K562 (cell line): ENCODE data around the gene ADAMTS2. TPM values are rescaled to one million over a fixed set of nuclear protein-coding genes. Genes with fewer than 3 reads are reported as not detected.

Experiments used
- ATAC-seq: fragments of 200-7000 bp; cut with Tn5 transposase; 3 replicates; pipeline ENCODE4 v1.9.1; 2020; ENCODE audit warnings: moderate library complexity
- BruUV-seq: library from RNA; stranded (reverse); fragments of 400-500 nt; replicated peaks from 2 replicates; lab custom pipeline; 2021; lab: Mats Ljungman, UMichigan
- CTCF ChIA-PET: fragments of 300-600 bp; formaldehyde crosslinking; extraction: SDS; loops from one replicate; lab custom pipeline; 2021; ENCODE audit warnings: low intra/inter-chr PET ratio; lab: Yijun Ruan, JAX
- POLR2A ChIA-PET: fragments of 300-600, 350-650 bp; sonication (Branson Sonifier 250); formaldehyde crosslinking; extraction: SDS; loops from one replicate; lab custom pipeline; 2021; ENCODE audit warnings: antibody characterized with exemption, inconsistent platforms; lab: Yijun Ruan, JAX
- DNase-seq, 4 experiments: peaks; one replicate each; pipeline versions ENCODE4 v3.0.0 to v3.0.0-alpha.2; 2011 to 2018; ENCODE audit warnings: low spot score in 3 of 4, mixed read lengths in 3 of 4; ENCODE audit errors: extremely low read depth in 1 of 4
- FAIRE-seq: peaks from 2 replicates; lab custom pipeline; 2011; peaks lifted over from hg19 to GRCh38; lab: Jason Lieb, UNC
- H2AFZ ChIP-seq: 2 replicates; pipeline ENCODE4 v1.6.0; 2011; ENCODE audit warnings: low read depth, low read length, control low read depth, inconsistent platforms
- H3K27ac ChIP-seq: fragments of 200-600 bp; 3 replicates; pipeline ENCODE4 v1.8.0; 2011; ENCODE audit warnings: low read depth, mild to moderate bottlenecking, control low read depth, inconsistent platforms, low read length, moderate library complexity, mixed read lengths; ENCODE audit errors: extremely low read depth
- H3K27me3 ChIP-seq, 2 experiments: fragments of 300-600 bp in 1 of 2; 2 replicates in 1 of 2; 3 replicates in 1 of 2; pipeline versions ENCODE4 v1.6.0 to v1.8.0; 2011; ENCODE audit warnings: inconsistent platforms in 2 of 2, low read length in 2 of 2, mild to moderate bottlenecking in 1 of 2, mixed read lengths in 1 of 2, moderate library complexity in 1 of 2; ENCODE audit not compliant: control insufficient read depth in 2 of 2, insufficient read depth in 2 of 2
- H3K36me3 ChIP-seq: fragments of 300-600 bp; 3 replicates; pipeline ENCODE4 v1.8.0; 2011; ENCODE audit warnings: mild to moderate bottlenecking, low read length, inconsistent platforms; ENCODE audit not compliant: control insufficient read depth, insufficient read depth
- H3K4me1 ChIP-seq, 2 experiments: fragments of 200-600 bp in 1 of 2; replicated peaks in 1 of 2; 2 replicates in 1 of 2; 3 replicates in 1 of 2; pipeline versions ENCODE4 v1.5.1 to v1.8.0; 2011; ENCODE audit warnings: inconsistent platforms in 2 of 2, low read length in 2 of 2, mild to moderate bottlenecking in 1 of 2, mixed read lengths in 1 of 2, moderate library complexity in 1 of 2; ENCODE audit not compliant: control insufficient read depth in 2 of 2, insufficient read depth in 2 of 2
- H3K4me2 ChIP-seq: 2 replicates; pipeline ENCODE4 v1.6.1; 2011; ENCODE audit warnings: low read length, control low read depth, inconsistent platforms, mixed read lengths; ENCODE audit not compliant: insufficient read depth
- H3K4me3 ChIP-seq: fragments of 200-600 bp; sonication (generic), shearing (Covaris generic); 2 replicates; pipeline ENCODE4 v1.5.1; 2016; ENCODE audit warnings: control low read depth, inconsistent platforms
- H3K79me2 ChIP-seq: fragments of 200-600 bp; 3 replicates; pipeline ENCODE4 v1.8.0; 2011; ENCODE audit warnings: low read length, inconsistent platforms; ENCODE audit not compliant: control insufficient read depth, insufficient read depth
- H3K9ac ChIP-seq, 2 experiments: 2 replicates each; pipeline versions ENCODE4 v1.6.0 to v1.6.1; 2011; ENCODE audit warnings: low read depth in 2 of 2, low read length in 2 of 2, control low read depth in 1 of 2, inconsistent platforms in 1 of 2, mild to moderate bottlenecking in 1 of 2, mixed read lengths in 1 of 2; ENCODE audit not compliant: insufficient read depth in 1 of 2
- H3K9me1 ChIP-seq: one replicate; pipeline ENCODE4 v1.6.0; 2011; ENCODE audit warnings: inconsistent platforms, mild to moderate bottlenecking, low read length, moderate library complexity; ENCODE audit not compliant: control insufficient read depth, insufficient read depth
- H3K9me3 ChIP-seq: replicated peaks from 2 replicates; pipeline ENCODE4 v1.5.1; 2011; ENCODE audit warnings: low read depth, low read length, inconsistent platforms; ENCODE audit not compliant: control insufficient read depth, insufficient read depth
- H4K20me1 ChIP-seq: replicated peaks from 2 replicates; pipeline ENCODE4 v1.6.1; 2011; ENCODE audit warnings: low read length, inconsistent platforms, mixed read lengths; ENCODE audit not compliant: control insufficient read depth, insufficient read depth
- CTCFL ChIP-seq: IDR thresholded peaks from 2 replicates; pipeline ENCODE4 v1.6.1; 2011; ENCODE audit warnings: borderline replicate concordance, low read depth, mild to moderate bottlenecking, moderate library complexity, low read length; ENCODE audit not compliant: insufficient read depth, poor library complexity, severe bottlenecking
- ETS2 ChIP-seq: IDR thresholded peaks from 2 replicates; pipeline ENCODE4 v1.6.1; 2016; ENCODE audit warnings: borderline replicate concordance, missing genetic modification characterization, mild to moderate bottlenecking, moderate library complexity, missing compliant biosample characterization; ENCODE audit not compliant: poor library complexity, severe bottlenecking
- HDAC2 ChIP-seq: fragments of 450-650 bp; IDR thresholded peaks from 2 replicates; pipeline ENCODE4 v1.6.1; 2016; ENCODE audit warnings: mild to moderate bottlenecking
- THRB ChIP-seq: fragments of 450-650 bp; formaldehyde crosslinking; conservative IDR thresholded peaks from 2 replicates; pipeline ENCODE4 v1.4.0; 2022; ENCODE audit warnings: mild to moderate bottlenecking, missing genetic modification characterization
- TSHZ1 ChIP-seq: fragments of 250-450 bp; sonication (Bioruptor Pico); IDR thresholded peaks from 2 replicates; pipeline ENCODE4 v1.4.0; 2020; ENCODE audit warnings: mild to moderate bottlenecking, moderate library complexity
- ZNF184 ChIP-seq: sonication (generic); formaldehyde crosslinking; IDR thresholded peaks from 2 replicates; pipeline ENCODE4 v1.5.0; 2020; ENCODE audit warnings: missing genetic modification reagents
- ZNF655 ChIP-seq: fragments of 250-450 bp; sonication (Bioruptor Pico); IDR thresholded peaks from 2 replicates; pipeline ENCODE4 v1.5.0; 2021
- WGBS: fragments of 100-300 bp; shearing (Covaris generic); methylation state at CpG from one replicate; pipeline ENCODE4 v1.1.6; 2016; ENCODE audit warnings: low coverage, mixed read lengths; ENCODE audit not compliant: insufficient coverage; ENCODE audit errors: missing lambda C conversion rate; 5-methylcytosine and 5-hydroxymethylcytosine counted together
- in situ Hi-C: fragments of 300-500 bp; cut with MboI; formaldehyde crosslinking; loops from 4 replicates; pipeline ENCODE4 v1.15.0; 2018; ENCODE audit warnings: inconsistent platforms, mixed read lengths
- intact Hi-C: fragments of 100-400 bp; cut with micrococcal nuclease; formaldehyde crosslinking; loops from 2 replicates; pipeline ENCODE4 v1.14.2; 2022
- polyA plus RNA-seq, 8 experiments: library from polyadenylated mRNA; depleted of rRNA in 4 of 8; stranded (reverse) in 5 of 8; unstranded in 3 of 8; fragments of >200 nt; fragmentation: Nextera tagmentation in 2 of 8; fragmentation: Illumina TruSeq in 1 of 8; extraction: Ambion mirVana in 2 of 8; extraction: Trizol in 1 of 8; gene quantifications; 2 replicates each; pipeline versions ENCODE4 v1.2.1 to v1.2.3, GENCODE V29; 2011 to 2014; ENCODE audit warnings: inconsistent platforms in 1 of 8, missing spikeins in 1 of 8
- total RNA-seq, 7 experiments: library from RNA; depleted of rRNA in 6 of 7; stranded (reverse); fragments of >200 nt in 6 of 7; fragmentation: Illumina TruSeq in 2 of 7; extraction: Trizol in 2 of 7; gene quantifications; 2 replicates each; pipeline versions ENCODE4 v1.2.1 to v1.2.3, GENCODE V29; 2011 to 2021; ENCODE audit warnings: low replicate concordance in 1 of 7

The ADAMTS2 gene
- total and polyA plus RNA-seq, 9 of the 15 experiments (the other 6 are each of a cell fraction or from before 2014, with no cell fraction given), result not detected

GRCh38 chr5:179307013-179307800, 38.1 kb downstream of the ADAMTS2 start:
- in situ Hi-C loops, result no loop called here
- H3K79me2 ChIP-seq, result no peaks in the 10 kb centered on the region
- H3K9ac ChIP-seq, result no peak overlapping the region
- under 1% methylated on average over 27 of the region's 29 CpGs for WGBS
- no peaks in the 10 kb centered on the region for H3K36me3 ChIP-seq
- no peak overlapping the region for H3K4me2 ChIP-seq
- no TSS peak for BruUV-seq
- ATAC-seq (no peak), DNase-seq (no peak), FAIRE-seq (no peak)
- no peaks in the 10 kb centered on the region for H3K9me3 ChIP-seq
- TF ChIP-seq HDAC2 (no peak), THRB (CRISPR knock-in tag) (no peak), CTCFL (no peak), ZNF655 (no peak), ZNF184 (CRISPR knock-in tag) (no peak), TSHZ1 (CRISPR knock-in tag) (no peak), ETS2 (tag) (no peak)
- H3K27ac ChIP-seq, result no peak overlapping the region
- H2AFZ ChIP-seq, result no peak overlapping the region
- H4K20me1 ChIP-seq, result no peaks in the 10 kb centered on the region
- peaks cover 6 to 56% of the 10 kb centered on the region in 2 experiments; a peak in 4 of 5 replicates for H3K27me3 ChIP-seq
- H3K4me1 ChIP-seq, result peaks cover 0 to 7% of the 10 kb centered on the region in 2 experiments; a peak in 2 of 5 replicates
- intact Hi-C loops, result no loop called here
- H3K9me1 ChIP-seq, result no peaks in the 10 kb centered on the region
- POLR2A ChIA-PET, result interaction anchor here (0.5 to 0.6 kb wide), 2 partner anchors 8 to 43 kb away, joined by 3 read pairs; no protein-coding TSS in a partner anchor
- CTCF ChIA-PET, result no interaction called here
- H3K4me3 ChIP-seq, result no peak overlapping the region
